Rectal smooth muscle tissue (tissue), 1 donor: Measurements from ENCODE around the gene RHOT2.
A peak's percentile ranks its signal among the peaks of the same experiment; 100 is the strongest.

ENCODE experiments used
- H3K27ac ChIP-seq: one replicate; pipeline ENCODE4 v1.7.0; 2013; ENCODE audit warnings: low read depth, low read length, inconsistent platforms
- H3K27me3 ChIP-seq: one replicate; pipeline ENCODE4 v1.7.0; 2013; ENCODE audit warnings: low read length; ENCODE audit not compliant: control insufficient read depth, insufficient read depth
- H3K36me3 ChIP-seq: one replicate; pipeline ENCODE4 v1.7.0; 2013; ENCODE audit warnings: low read length; ENCODE audit not compliant: control insufficient read depth, insufficient read depth
- H3K4me1 ChIP-seq: one replicate; pipeline ENCODE4 v1.7.0; 2013; ENCODE audit warnings: low read length; ENCODE audit not compliant: control insufficient read depth, insufficient read depth
- H3K4me3 ChIP-seq: one replicate; pipeline ENCODE4 v1.7.0; 2013; ENCODE audit warnings: low read length
- H3K9ac ChIP-seq: one replicate; pipeline ENCODE4 v1.7.0; 2013; ENCODE audit warnings: low read length

Gene RHOT2

GRCh38 chr16:677316-678190 is 9.6 kb downstream of the RHOT2 start:
- Histone ChIP-seq H3K36me3 (peaks cover 15% of the 10 kb centered on the region), H3K4me1 (peaks cover 14% of the 10 kb centered on the region), H3K9ac (no peak overlapping the region), H3K27me3 (no peaks in the 10 kb centered on the region), H3K27ac (no peak overlapping the region), H3K4me3 (no peak overlapping the region)

DNA sequence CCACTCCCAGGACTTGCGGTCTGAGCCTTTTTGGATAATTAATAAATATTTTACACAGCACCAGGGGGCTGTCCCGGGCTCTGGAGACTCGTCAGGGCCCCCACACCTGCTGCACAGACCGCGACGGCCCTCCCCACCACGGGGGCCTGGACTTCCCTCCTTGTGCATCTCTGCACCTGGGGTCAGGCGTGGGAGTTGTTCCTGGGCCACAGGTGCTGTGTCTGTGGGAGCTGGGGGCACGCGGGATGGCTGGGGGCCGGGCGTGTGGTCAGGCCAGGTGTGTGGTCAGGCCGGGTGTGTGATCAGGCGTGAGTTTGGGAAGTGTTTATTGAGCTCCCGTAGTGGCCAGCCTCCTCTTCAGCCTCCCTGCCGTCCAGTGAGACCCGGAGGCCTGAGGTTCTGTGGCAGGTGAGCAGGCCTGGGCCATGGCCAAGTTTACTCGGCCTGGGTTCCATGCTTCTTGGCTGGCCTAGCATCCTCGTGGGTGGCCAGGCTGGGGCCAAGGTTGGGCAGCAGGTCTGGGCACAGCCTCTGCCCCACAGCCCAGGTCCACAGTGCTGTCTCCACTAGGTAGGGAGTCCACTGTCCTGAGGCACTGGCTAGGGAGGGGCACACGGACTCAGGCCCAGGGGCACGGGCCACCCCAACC is 10.4 kb downstream of the RHOT2 start:
- Histone ChIP-seq H3K27me3 (no peaks in the 10 kb centered on the region), H3K9ac (no peak overlapping the region), H3K4me1 (peaks cover 16% of the 10 kb centered on the region), H3K27ac (no peak overlapping the region), H3K4me3 (no peak overlapping the region), H3K36me3 (peaks cover 15% of the 10 kb centered on the region)

DNA sequence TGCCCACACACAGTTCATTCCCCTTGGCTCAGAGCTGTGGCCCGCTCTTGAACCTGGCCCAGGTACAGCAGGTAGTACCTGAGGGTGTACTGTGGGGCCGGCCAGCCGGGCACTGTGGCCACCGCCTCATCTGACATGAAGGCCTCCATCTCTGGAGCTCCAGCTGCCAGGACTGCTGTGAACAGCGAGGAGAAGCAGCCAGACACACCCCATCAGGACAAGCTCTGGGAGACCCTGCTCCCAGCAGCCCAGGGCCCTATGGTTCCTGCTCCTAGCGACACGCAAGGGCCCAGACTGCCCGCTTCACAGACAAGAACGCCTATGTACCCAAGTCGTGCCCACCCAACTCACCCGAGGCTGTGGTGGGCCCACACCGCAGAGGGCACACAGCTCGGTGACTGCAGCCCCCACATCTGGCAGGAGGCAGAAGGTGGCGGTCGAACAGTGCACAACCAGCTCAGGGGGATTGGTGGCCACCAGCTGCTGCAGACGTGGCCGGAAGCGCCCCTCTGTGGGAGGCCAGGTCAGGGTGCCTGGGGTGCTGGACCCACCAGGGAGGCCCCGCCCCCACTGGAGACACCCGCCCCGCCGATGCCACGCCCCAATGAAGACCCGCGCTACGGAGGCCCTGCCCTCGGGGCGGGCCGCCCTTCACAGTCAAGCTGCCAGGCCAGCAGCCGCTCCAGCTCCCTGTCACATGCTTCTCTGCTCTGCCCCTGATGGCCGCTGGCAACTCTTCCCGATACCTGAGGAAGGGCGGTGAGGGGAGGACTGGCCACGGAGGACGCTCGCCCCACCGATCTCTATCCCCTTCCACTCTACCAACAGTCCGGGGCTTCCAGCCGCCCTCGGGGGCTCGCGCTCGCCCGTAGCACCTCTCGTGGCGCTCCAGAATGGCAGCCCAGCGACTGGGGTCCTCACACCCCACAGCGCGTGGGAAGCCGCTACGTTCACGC is 11.2 kb downstream of the RHOT2 start:
- Histone ChIP-seq H3K36me3 (peaks cover 15% of the 10 kb centered on the region), H3K27me3 (no peaks in the 10 kb centered on the region), H3K4me1 (peaks cover 19% of the 10 kb centered on the region), H3K27ac (peak overlapping the region; percentile 70), H3K9ac (no peak overlapping the region), H3K4me3 (peak overlapping the region; percentile 77)

GRCh38 chr16:679814-680624 is 12.1 kb downstream of the RHOT2 start, which contains the start of gene STUB1:
Gene STUB1 (plus strand): TSS chr16:680410. CDS start chr16:680526, 116 bp downstream.
- H3K36me3 ChIP-seq = peaks cover 15% of the 10 kb centered on the region
- peaks cover 18% of the 10 kb centered on the region for H3K4me1 ChIP-seq

DNA sequence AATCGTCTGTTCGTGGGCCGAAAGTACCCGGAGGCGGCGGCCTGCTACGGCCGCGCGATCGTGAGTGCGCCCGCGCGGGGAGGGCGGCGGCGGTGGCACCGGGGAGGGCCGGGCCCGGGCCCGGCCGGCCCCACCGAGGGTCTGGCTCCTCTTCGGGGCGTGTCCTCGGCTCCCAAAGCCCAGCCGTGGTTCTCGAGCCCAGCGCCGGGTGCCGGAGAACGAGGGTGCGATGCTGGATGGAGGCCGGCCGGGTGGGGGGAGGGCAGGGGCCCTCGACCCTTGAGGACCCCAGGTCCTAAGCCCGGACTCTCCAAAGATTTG is 12.7 kb downstream of the RHOT2 start:
- H3K4me3 ChIP-seq = peak overlapping the region; percentile 66
- peak overlapping the region; percentile 75 for H3K9ac ChIP-seq
- H3K27ac ChIP-seq = peak overlapping the region; percentile 82
- no peaks in the 10 kb centered on the region for H3K27me3 ChIP-seq
- H3K4me1 ChIP-seq = peaks cover 15% of the 10 kb centered on the region
- H3K36me3 ChIP-seq = peaks cover 15% of the 10 kb centered on the region

More at GRCh38 chr16:679814-680624, 12.1 kb downstream of the RHOT2 start, which contains the start of gene STUB1:
- Histone ChIP-seq H3K27me3 (no peaks in the 10 kb centered on the region), H3K27ac (peak within 1 kb of the TSS; percentile 82), H3K9ac (peak within 1 kb of the TSS; percentile 75), H3K4me3 (peak within 1 kb of the TSS; percentile 77)

GRCh38 chr16:680967-681745 is 13.2 kb downstream of the RHOT2 start:
- Histone ChIP-seq H3K4me1 (peaks cover 15% of the 10 kb centered on the region), H3K4me3 (peak overlapping the region; percentile 66), H3K36me3 (peaks cover 15% of the 10 kb centered on the region), H3K9ac (peak overlapping the region; percentile 34), H3K27me3 (no peaks in the 10 kb centered on the region), H3K27ac (peak overlapping the region; percentile 82)

DNA sequence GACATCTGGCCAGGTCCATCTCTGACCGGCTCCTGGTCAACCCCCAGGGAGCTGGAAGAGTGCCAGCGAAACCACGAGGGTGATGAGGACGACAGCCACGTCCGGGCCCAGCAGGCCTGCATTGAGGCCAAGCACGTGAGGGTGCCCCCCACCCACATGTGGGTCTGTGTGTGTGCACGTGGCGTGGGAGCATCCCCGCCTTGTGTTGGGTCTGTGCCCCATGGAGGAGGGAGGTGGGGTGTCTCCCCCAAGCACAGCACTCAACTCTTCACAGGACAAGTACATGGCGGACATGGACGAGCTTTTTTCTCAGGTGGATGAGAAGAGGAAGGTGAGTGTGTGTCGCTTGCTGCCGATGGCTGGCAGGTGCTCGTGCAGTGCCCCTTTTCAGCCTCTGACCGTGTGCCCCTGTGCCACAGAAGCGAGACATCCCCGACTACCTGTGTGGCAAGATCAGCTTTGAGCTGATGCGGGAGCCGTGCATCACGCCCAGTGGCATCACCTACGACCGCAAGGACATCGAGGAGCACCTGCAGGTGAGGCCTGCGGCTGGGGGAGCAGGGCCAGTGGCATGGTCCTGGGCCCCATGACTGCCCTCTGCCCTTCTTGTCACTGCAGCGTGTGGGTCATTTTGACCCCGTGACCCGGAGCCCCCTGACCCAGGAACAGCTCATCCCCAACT is 14.0 kb downstream of the RHOT2 start:
- peak overlapping the region; percentile 66 for H3K4me3 ChIP-seq
- no peaks in the 10 kb centered on the region for H3K27me3 ChIP-seq
- H3K9ac ChIP-seq = no peak overlapping the region
- peaks cover 15% of the 10 kb centered on the region for H3K36me3 ChIP-seq
- H3K4me1 ChIP-seq = peaks cover 15% of the 10 kb centered on the region
- no peak overlapping the region for H3K27ac ChIP-seq

DNA sequence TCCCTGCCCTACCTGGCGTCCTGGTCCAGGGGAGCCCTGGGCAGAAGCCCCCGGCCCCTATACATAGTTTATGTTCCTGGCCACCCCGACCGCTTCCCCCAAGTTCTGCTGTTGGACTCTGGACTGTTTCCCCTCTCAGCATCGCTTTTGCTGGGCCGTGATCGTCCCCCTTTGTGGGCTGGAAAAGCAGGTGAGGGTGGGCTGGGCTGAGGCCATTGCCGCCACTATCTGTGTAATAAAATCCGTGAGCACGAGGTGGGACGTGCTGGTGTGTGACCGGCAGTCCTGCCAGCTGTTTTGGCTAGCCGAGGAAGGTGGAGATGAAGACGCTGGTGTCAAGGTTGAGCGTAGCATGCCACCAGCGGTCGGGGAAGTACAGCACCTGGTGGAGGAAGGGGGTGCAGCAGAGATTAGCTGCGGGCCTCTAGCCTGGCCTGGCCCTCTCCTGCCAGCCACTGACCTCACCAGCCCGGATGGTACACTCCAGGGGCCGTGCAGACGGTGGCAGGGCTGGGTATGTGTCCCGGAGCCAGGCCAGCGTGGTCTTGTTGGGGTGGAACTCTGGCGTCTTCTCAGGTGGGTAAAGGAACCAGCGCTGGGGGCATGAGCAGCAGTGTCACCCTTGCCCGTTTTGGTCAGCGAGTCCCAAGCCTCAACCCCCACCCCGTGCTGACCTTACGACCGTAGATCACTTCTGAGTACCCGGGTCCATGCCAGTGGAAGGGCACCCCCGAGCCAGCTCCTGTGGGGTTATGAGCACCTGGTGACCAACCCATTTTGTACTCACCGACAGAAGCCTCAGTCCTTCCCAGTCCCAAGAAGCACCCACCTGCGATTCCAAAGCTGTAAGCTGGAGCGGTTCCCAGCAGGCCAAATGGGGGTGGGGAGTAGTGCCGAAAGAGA is 14.8 kb downstream of the RHOT2 start:
- Histone ChIP-seq H3K27me3 (no peaks in the 10 kb centered on the region), H3K36me3 (peaks cover 18% of the 10 kb centered on the region), H3K4me3 (no peak overlapping the region), H3K4me1 (peaks cover 15% of the 10 kb centered on the region), H3K27ac (no peak overlapping the region), H3K9ac (no peak overlapping the region)

DNA sequence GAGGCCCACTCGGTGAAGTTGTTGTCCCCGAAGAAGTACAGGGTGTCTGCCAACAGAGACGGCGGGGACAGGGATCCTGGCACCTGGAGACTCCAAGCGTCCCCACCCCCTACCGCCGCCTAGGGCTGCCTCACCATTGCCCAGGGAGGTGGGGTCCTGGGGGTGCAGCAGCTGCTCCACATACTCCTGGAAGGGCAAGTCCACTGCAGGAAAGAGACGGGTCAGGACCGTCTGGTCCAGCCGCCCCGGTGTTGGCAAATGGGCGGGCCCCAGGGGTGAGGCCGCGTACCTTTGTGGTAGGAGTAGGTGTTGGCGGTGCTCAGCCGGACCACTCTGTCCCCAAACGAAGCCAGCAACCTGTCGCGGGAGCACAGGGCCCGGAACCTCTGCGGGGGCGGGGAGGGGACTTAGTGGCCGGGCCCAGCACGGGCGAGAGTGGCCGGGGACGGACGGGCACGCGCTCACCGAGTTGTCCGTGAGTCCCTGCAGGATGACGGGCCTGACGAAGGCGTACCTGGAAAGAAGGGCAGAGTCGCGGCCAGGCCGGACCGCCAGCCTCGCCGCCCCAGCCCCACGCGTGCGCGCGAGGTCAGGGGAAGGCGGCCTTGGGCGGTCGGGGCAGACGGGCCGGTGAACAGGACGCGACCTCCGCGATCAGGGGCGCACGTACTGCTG is 15.6 kb downstream of the RHOT2 start:
- Histone ChIP-seq H3K27me3 (no peaks in the 10 kb centered on the region), H3K4me1 (peaks cover 15% of the 10 kb centered on the region), H3K9ac (peak overlapping the region; percentile 49), H3K36me3 (peaks cover 18% of the 10 kb centered on the region), H3K4me3 (peak overlapping the region; percentile 91), H3K27ac (peak overlapping the region; percentile 32)
